Embryonic facial prominence (tissue), 1 donor: ENCODE results near the gene PXYLP1.

Experiments used
- DNase-seq: peaks from one replicate; pipeline ENCODE4 v3.0.0-alpha.2; 2016; ENCODE audit errors: extremely low spot score

PXYLP1 gene

DNA sequence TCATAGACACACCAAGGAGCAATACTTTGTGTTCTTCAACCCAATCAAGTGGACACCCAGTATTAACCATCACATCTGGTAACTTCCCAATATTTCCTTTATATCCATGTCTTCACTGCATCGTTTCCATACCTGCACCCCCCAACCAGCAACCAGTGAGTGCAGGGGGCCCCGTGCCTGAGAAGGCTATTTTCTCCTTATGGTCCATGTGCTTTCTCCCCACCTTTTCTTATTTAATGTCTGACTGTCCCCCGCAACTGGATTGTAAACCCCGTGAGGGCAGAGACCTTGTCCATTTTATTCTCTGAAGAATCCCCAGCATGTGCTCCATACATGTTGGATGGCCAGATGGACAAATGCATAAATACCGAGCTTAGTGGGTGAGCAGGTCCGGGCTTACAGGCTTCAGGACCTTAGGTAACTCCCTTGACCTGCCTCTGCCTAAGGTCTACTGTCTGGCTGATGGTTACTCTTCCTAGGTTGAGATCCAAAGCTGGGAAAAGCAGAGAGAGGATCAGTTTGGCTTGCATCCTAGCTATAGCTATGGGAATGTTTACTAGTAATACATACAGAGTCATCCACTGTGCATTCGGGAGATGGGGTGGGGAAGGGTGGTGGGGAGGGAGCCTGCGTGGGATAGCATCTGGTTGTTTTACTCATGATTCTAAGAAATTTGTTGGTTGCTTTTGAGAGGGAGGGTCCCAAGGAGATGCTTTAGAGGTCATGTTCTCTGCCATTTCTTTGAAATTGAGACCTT lies 41.5 kb downstream of the PXYLP1 start:
- DNase-seq: no peak

GRCh38 chr3:141273700-141274410 lies 42.2 kb downstream of the PXYLP1 start:
- no peak for DNase-seq

DNA sequence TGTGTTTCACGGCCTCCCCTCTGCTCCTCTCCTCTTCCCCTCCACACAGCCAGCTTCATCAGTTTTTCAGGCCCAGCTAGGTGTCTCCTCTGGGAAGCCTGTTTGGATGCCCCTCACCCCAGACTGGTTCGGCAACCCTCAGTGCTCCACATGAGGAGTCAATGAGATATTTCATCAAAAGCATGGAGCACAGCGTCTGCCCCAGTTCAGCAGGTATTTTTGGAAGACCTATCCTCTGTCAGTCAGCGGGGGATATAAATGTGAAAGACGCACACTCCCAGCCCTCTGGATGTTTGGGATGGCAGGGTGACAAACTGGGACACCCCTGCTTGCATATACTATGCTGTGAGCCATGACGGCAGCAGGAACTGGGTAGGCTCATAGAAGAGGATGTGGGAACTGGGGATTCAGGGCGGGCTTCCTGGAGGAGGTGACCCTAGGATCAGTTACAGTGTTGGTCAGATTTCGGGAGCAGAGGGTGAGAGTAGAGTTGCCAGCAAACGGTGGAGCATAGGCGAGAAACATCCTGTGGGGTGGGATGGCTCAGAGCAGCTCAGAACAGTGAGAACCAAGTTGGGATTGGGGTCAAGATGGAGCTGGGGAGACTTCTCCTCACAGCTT lies 42.9 kb downstream of the PXYLP1 start:
- DNase-seq: no peak

DNA sequence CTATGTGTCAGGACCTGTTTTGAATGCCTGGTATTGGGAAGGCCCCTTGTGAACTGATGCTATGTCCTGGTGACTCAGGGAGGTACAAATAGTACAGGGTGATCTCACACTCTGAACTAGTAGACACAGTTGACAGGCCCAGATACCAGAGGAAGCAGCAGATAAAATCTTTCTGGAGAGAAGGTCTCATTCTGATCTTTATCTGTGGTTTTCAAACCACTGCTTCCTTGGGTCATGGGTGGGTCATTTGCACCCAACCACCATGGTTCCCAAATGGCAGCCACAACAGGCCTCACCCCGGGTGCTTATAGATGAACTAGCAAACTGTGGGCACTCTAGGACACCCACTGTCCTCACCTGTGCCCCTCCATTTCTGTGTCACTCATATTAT lies 43.4 kb downstream of the PXYLP1 start:
- DNase-seq: no peak

DNA sequence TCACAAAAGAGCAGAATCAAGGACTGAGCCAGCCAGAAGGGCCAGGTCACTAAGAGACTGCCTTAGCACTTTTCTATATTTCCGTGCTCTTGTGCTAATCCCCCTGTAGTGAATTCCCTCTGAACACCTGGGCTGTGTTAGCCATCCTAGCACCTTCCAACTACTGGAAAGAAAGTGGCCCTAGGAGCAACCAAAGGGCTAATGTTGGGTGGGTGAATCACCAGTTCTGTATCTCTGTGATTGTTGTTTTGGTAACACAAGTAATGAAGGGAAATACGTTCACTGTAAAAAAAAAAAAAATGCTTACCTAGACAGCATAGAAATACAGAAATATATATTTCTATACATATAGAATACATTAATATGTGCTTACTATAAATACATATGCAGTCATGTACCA lies 43.9 kb downstream of the PXYLP1 start:
- DNase-seq: no peak

- DNase-seq: no peak
Measured at GRCh38 chr3:141275973-141276372, 44.3 kb downstream of the PXYLP1 start.

- no peak for DNase-seq
Measured at GRCh38 chr3:141276398-141276797, 44.8 kb downstream of the PXYLP1 start.

DNA sequence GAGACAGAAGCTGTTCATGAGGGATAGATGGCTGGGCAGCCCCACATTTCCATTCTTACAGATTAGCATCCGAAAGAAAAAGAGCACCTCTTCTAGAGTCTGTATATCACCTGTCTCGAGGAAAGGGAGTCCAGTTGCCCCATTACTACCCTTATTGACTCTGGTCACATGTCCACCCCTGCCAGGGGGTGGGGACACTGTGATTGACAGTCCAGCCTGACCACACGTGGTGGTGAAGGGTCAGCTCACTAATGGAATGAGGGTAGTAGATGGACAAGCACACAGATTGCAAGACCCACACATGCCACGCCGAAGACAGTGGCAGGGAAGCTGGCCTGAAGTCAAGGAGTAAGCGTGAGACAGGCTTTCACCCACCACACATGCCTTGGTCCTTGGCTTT lies 45.8 kb downstream of the PXYLP1 start:
- DNase-seq: no peak

DNA sequence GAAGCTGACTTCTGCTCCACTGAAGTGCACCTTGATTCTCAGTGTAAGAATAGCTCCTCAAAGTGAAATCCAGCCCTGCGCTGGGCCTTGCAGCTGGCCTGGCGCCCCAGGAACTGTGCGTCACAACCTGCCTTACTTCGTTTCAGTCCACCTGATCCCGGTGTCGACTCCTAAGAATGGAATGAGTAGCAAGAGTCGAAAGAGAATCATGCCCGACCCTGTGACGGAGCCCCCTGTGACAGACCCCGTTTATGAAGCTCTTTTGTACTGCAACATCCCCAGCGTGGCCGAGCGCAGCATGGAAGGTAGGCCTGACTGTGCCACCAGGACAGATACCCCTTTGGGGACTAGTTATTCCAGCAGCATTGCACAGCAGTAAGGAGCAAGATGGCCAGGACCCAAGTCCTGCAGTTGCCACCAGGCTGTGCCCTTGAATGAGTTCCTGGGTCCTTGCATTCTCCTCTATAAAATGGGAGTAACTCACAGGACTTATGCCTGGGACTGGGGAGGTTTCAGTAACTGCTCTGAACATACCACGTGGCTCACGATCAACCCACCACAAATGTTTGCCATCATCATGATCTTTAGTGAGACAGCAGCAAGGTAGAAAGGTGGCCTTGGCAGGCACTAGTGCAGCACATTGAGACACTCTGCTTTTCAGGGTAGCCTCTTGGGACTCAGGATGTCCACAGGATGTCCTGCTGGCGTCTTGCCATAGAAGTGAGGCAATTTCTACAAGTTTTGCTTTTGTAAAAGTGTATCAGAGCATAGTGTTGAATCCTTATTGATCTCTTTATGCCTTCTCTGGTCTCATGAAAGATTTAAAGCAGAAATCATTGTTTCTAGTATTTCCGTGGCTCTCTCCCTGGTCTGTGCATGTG lies 46.8 kb downstream of the PXYLP1 start:
- no peak for DNase-seq

DNA sequence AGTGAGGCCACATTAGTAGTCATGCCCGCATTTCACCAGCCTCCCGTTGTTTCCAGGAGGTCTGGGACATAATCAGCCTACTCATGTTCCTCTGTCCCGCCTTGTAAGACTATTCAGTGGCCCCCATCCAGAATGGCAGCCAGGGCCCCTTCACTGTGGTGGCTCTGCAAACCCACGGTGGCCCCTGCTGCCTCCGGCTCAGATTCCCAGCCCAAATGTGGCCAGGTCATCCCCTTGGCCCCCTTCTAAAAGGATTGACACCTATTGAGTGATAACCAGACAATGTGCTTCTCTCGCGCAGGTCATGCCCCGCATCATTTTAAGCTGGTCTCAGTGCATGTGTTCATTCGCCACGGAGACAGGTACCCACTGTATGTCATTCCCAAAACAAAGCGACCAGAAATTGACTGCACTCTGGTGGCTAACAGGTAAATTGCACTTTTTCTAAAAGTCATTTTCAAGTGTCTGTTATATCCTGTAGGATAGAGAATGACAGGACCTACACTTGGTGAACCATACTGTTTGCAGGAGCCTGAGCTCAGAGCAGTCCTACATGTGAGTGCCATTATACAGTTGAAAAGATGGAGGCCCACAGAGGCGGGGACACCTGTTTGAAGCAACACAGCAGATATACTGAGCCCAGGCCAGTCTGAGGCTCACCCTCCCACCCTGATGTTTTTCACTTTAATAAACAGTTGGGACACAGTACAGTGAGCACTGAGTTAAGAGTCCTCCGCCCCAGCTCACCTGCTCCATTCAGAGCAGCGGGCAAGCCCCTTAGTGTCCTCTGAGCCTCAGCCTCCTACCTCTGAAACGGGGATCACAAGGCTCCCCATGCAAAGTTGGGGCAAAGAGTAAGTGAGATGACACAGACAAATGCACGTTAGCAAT lies 47.7 kb downstream of the PXYLP1 start:
- DNase-seq: no peak

GRCh38 chr3:141280086-141280485 lies 48.5 kb downstream of the PXYLP1 start:
- DNase-seq: no peak

GRCh38 chr3:141280690-141281089 lies 49.1 kb downstream of the PXYLP1 start:
- DNase-seq: no peak

DNA sequence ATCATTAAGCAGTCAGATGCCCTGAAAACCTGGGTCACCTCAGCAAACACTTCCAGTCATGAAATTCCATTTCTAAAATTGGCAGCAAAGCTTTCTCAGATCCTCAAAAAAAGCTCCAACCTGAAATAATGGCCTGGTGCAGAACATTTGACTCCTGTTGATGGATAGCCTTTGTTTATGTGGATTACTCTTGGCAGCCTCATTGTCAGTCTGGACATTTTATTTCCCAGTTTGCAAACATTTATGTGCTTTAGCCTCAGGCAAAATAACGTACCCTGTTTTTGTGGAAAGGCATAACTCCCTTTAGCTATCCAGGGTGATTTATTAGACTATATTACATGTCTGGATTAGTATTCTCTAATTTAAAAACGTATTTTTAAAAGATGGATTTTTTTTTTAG lies 53.9 kb downstream of the PXYLP1 start:
- DNase-seq: no peak

DNA sequence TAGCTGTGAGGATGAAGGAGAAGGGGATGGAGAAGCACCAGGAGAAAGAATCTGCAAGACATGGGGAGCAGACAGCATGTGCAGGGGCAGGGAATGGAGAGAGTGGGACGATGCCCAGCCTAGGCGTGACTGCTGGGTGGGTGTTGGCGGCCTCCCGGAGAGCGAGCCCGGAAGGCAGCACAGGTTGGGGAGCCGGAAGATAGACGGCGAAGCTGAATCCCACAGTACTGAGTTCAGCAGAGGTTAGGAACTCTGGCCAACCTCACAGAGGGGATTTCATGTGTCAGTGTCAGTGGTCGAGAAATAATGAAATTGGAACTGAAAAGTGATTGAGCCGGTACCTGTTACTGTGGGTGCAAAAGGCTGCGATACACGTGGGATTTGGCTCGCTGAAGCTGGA lies 55.2 kb downstream of the PXYLP1 start:
- no peak for DNase-seq

DNA sequence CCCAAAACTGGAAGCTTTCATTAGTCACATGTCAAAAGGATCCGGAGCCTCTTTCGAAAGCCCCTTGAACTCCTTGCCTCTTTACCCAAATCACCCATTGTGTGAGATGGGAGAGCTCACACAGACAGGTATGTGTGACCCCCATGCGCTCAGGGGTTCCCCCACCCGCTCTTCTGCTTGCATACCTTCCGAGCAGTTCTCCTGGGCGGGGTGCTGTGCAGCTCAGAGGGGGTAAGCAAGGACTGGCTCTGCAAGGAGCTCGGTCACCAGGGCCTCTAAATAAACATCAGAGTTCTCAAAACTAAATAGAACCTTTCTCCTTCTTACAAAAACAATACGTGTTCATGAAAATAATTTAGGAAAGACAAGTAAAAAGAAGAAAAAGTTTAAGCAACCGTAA lies 55.7 kb downstream of the PXYLP1 start:
- DNase-seq: no peak

DNA sequence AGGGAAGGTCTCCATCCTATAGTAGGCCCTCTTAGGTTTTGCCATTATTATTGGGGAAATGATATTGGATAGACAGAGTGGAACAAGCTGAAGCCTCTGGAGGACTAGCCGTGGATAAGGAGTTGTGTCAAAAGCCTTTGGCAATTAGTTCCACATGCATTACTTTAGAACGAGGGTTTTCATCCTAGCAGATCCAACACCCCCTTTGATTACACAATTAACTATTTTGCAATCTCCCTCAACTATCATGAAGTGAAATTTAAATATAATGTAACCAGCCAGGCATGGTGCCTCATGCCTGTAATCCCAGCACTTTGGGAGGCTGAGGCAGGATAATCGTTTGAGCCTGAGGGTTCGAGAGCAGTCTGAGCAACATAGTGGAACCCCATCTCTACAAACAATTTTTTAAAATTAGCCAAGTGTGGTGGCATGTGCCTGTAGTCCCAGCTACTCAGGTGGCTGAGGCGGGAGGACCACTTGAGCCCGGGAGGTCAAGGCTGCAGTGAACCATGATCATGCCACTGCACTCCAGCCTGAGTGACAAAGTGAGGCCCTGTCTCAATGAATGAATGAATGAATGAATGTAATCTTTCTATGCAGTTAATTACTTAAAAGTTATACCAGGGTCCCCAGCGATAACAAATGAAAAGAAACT lies 56.8 kb downstream of the PXYLP1 start:
- no peak for DNase-seq

GRCh38 chr3:141289228-141289772 lies 57.7 kb downstream of the PXYLP1 start:
- no peak for DNase-seq

- no peak for DNase-seq
Measured at GRCh38 chr3:141291559-141292355, 60.1 kb downstream of the PXYLP1 start.

- DNase-seq: no peak
Measured at GRCh38 chr3:141292356-141293058, 60.9 kb downstream of the PXYLP1 start.
